Stomach (tissue), 4 donors: ENCODE results near the gene PAQR5.

ENCODE experiments used
- CTCF ChIP-seq, 7 experiments: fragments of 450-650 bp in 4 of 7; fragments of 200-600 bp in 3 of 7; sonication (generic) in 3 of 7; IDR thresholded peaks; one replicate each; pipeline ENCODE4 v1.5.1; 2016 to 2019; ENCODE audit warnings: antibody characterized with exemption in 7 of 7, control low read depth in 2 of 7, mild to moderate bottlenecking in 1 of 7
- EP300 ChIP-seq: sonication (generic); formaldehyde crosslinking; IDR thresholded peaks from one replicate; pipeline ENCODE4 v1.6.1; 2017; ENCODE audit warnings: antibody characterized with exemption
- POLR2A ChIP-seq, 4 donors: fragments of 450-650 bp; IDR thresholded peaks; one replicate each; pipeline ENCODE4 v1.6.1; 2016; ENCODE audit warnings: antibody characterized with exemption in 4 of 4, control low read depth in 2 of 4, mild to moderate bottlenecking in 1 of 4, moderate library complexity in 1 of 4
- POLR2AphosphoS5 ChIP-seq, 3 donors: sonication (generic); formaldehyde crosslinking; IDR thresholded peaks; one replicate each; pipeline ENCODE4 v1.6.1; 2016; ENCODE audit warnings: antibody characterized with exemption in 3 of 3

GRCh38 chr15:69271217-69271616 is 27.5 kb upstream of the PAQR5 start:
- TF ChIP-seq POLR2AphosphoS5 (IDR thresholded peaks at IDR 0.05) (no peak), CTCF (IDR thresholded peaks at IDR 0.05) (no peak), POLR2A (IDR thresholded peaks at IDR 0.05) (no peak), EP300 (no peak)
